Natural killer cell (primary cell): ENCODE measurements around the gene SYCP2L. TPM values are rescaled to one million over a fixed set of nuclear protein-coding genes. Genes with fewer than 3 reads are reported as not detected.
"Not testable (repeated sequence)": the region's sequence is repeated elsewhere in the genome, so short reads cannot be mapped to it uniquely, and the experiment has no call there.

Experiments used
- ATAC-seq, 3 donors: fragments of 150-1000 bp in 2 of 3; fragments of 200-7000 bp in 1 of 3; cut with Tn5 transposase; 1 replicate in 1 of 3; 2 replicates in 2 of 3; pipeline ENCODE4 v1.10.0; 2021; ENCODE audit warnings: mild to moderate bottlenecking in 2 of 3, moderate library complexity in 2 of 3
- DNase-seq, 2 donors: peaks; one replicate each; pipeline versions ENCODE4 v3.0.0 to v3.0.0-alpha.2; 2013 to 2021; ENCODE audit warnings: mixed read lengths in 1 of 2
- H3K27ac ChIP-seq: one replicate; pipeline ENCODE4 v1.5.1; 2013; ENCODE audit warnings: mild to moderate bottlenecking, low read length
- H3K27me3 ChIP-seq: one replicate; pipeline ENCODE4 v1.6.1; 2013; ENCODE audit warnings: low read length; ENCODE audit not compliant: control insufficient read depth, insufficient read depth
- H3K36me3 ChIP-seq: one replicate; pipeline ENCODE4 v1.6.1; 2013; ENCODE audit warnings: low read length; ENCODE audit not compliant: control insufficient read depth, insufficient read depth
- H3K4me1 ChIP-seq: one replicate; pipeline ENCODE4 v1.6.1; 2013; ENCODE audit warnings: low read length; ENCODE audit not compliant: control insufficient read depth, insufficient read depth
- H3K4me3 ChIP-seq: one replicate; pipeline ENCODE4 v1.5.1; 2013; ENCODE audit warnings: low read length
- H3K9me3 ChIP-seq: one replicate; pipeline ENCODE4 v1.6.1; 2013; ENCODE audit warnings: low read length; ENCODE audit not compliant: control insufficient read depth, insufficient read depth
- H3K27ac Mint-ChIP-seq, 2 donors: one replicate each; pipeline ENCODE4 v1.8.0; 2022; ENCODE audit warnings: mild to moderate bottlenecking in 2 of 2, mixed read lengths in 2 of 2, moderate library complexity in 1 of 2
- H3K27me3 Mint-ChIP-seq, 2 donors: one replicate each; pipeline ENCODE4 v1.8.0; 2022; ENCODE audit warnings: low read depth in 2 of 2, mixed read lengths in 2 of 2
- H3K36me3 Mint-ChIP-seq: one replicate; pipeline ENCODE4 v1.8.0; 2022; ENCODE audit warnings: mixed read lengths
- H3K4me1 Mint-ChIP-seq, 2 donors: one replicate each; pipeline ENCODE4 v1.8.0; 2022; ENCODE audit warnings: mixed read lengths in 2 of 2
- H3K4me3 Mint-ChIP-seq: one replicate; pipeline ENCODE4 v1.8.0; 2022; ENCODE audit warnings: mild to moderate bottlenecking, moderate library complexity, mixed read lengths
- H3K9me3 Mint-ChIP-seq, 2 donors: one replicate each; pipeline ENCODE4 v1.8.0; 2022; ENCODE audit warnings: mixed read lengths in 2 of 2
- CTCF ChIP-seq: fragments of 200-600 bp; IDR thresholded peaks from one replicate; pipeline ENCODE4 v1.8.0; 2022; ENCODE audit warnings: antibody characterized with exemption
- WGBS: methylation state at CpG from one replicate; pipeline ENCODE4 v1.1.7; 2013; ENCODE audit warnings: missing lambda C conversion rate; ENCODE audit not compliant: insufficient coverage; 5-methylcytosine and 5-hydroxymethylcytosine counted together
- intact Hi-C: fragments of 100-400 bp; cut with micrococcal nuclease; formaldehyde crosslinking; loops from one replicate; pipeline ENCODE4 v1.14.2; 2022
- total RNA-seq, 4 donors: library from RNA; stranded (reverse); fragments of 120-200 nt in 1 of 4; gene quantifications; one replicate each; pipeline versions ENCODE4 v1.2.3 to v1.2.4, GENCODE V29; 2013 to 2022

The SYCP2L gene
- total RNA-seq, 3 donors from 2014 or later (not counting 1 experiment from before 2014, with no cell fraction given): 0.82 to 7.3 TPM; not detected in 1

- Mint-ChIP-seq H3K4me1 (no peaks in the 10 kb centered on the region), H3K27me3 (peaks cover 14 to 25% of the 10 kb centered on the region in 2 donors), H3K4me3 (no peak overlapping the region), H3K36me3 (no peaks in the 10 kb centered on the region), H3K27ac (no peak overlapping the region), H3K9me3 (no peaks in the 10 kb centered on the region)
- no peaks in the 10 kb centered on the region for H3K27me3 ChIP-seq
- WGBS: 100% methylated on average over 2 of the region's 2 CpGs
- no peak overlapping the region for H3K27ac ChIP-seq
- H3K36me3 ChIP-seq: no peaks in the 10 kb centered on the region
- no peak for TF ChIP-seq CTCF
- no peak overlapping the region for H3K4me3 ChIP-seq
- H3K9me3 ChIP-seq: no peaks in the 10 kb centered on the region
- no peak for ATAC-seq
- H3K4me1 ChIP-seq: no peaks in the 10 kb centered on the region
- DNase-seq: no peak
- intact Hi-C loops: no loop called here
These were observed 113.1 kb downstream of the SYCP2L start for GRCh38 chr6:10999994-11000393.

GRCh38 chr6:11002176-11002575 is 115.3 kb downstream of the SYCP2L start:
- H3K27ac Mint-ChIP-seq: no peak overlapping the region
- intact Hi-C loops: no loop called here
- peaks cover 16 to 25% of the 10 kb centered on the region in 2 donors for H3K27me3 Mint-ChIP-seq
- no peak overlapping the region for H3K4me3 Mint-ChIP-seq
- Histone ChIP-seq H3K36me3 (no peaks in the 10 kb centered on the region), H3K27ac (no peak overlapping the region), H3K4me1 (no peaks in the 10 kb centered on the region), H3K4me3 (no peak overlapping the region), H3K9me3 (no peaks in the 10 kb centered on the region), H3K27me3 (no peaks in the 10 kb centered on the region)
- H3K9me3 Mint-ChIP-seq: no peaks in the 10 kb centered on the region
- H3K4me1 Mint-ChIP-seq: no peaks in the 10 kb centered on the region
- 93% methylated on average over 2 of the region's 2 CpGs for WGBS
- DNase-seq (no peak), ATAC-seq (no peak)
- no peaks in the 10 kb centered on the region for H3K36me3 Mint-ChIP-seq
- no peak for TF ChIP-seq CTCF

- ATAC-seq, H3K36me3 Mint-ChIP-seq, H3K4me3 ChIP-seq, DNase-seq, H3K36me3 ChIP-seq, H3K4me1 Mint-ChIP-seq, H3K9me3 Mint-ChIP-seq, H3K9me3 ChIP-seq, H3K27ac Mint-ChIP-seq, intact Hi-C loops, H3K4me1 ChIP-seq, H3K4me3 Mint-ChIP-seq, H3K27ac ChIP-seq, H3K27me3 ChIP-seq: not testable (repeated sequence)
- no CpG with 5 or more reads among the region's 5 CpGs for WGBS
- H3K27me3 Mint-ChIP-seq: peaks cover 17 to 21% of the 10 kb centered on the region in 2 donors
These were observed 116.4 kb downstream of the SYCP2L start for GRCh38 chr6:11003297-11003696.

GRCh38 chr6:11006061-11006460 is 119.2 kb downstream of the SYCP2L start:
- intact Hi-C loops: no loop called here
- no peak overlapping the region for H3K4me3 Mint-ChIP-seq
- H3K36me3 ChIP-seq: no peaks in the 10 kb centered on the region
- WGBS: 77% methylated on average over 4 of the region's 4 CpGs
- H3K4me1 ChIP-seq: no peaks in the 10 kb centered on the region
- peaks cover 18 to 20% of the 10 kb centered on the region in 2 donors for H3K27me3 Mint-ChIP-seq
- H3K27ac Mint-ChIP-seq: no peak overlapping the region
- H3K4me3 ChIP-seq: no peak overlapping the region
- ATAC-seq: no peak
- no peak overlapping the region for H3K27ac ChIP-seq
- DNase-seq: no peak
- no peak for TF ChIP-seq CTCF
- no peaks in the 10 kb centered on the region for H3K36me3 Mint-ChIP-seq
- no peaks in the 10 kb centered on the region for H3K9me3 Mint-ChIP-seq
- H3K9me3 ChIP-seq: no peaks in the 10 kb centered on the region
- H3K4me1 Mint-ChIP-seq: no peaks in the 10 kb centered on the region
- no peaks in the 10 kb centered on the region for H3K27me3 ChIP-seq
